H1 (cell line): Measurements from ENCODE around the gene CCDC7. TPM values are rescaled to one million over a fixed set of nuclear protein-coding genes. Genes with fewer than 3 reads are reported as not detected.

ENCODE experiments used
- CTCF ChIA-PET: fragments of 300-600 bp; sonication (Branson Sonifier 250); formaldehyde crosslinking; loops from one replicate; lab custom pipeline; 2021; ENCODE audit not compliant: partially characterized antibody; lab: Charles Lee
- POLR2A ChIA-PET: fragments of 300-600 bp; sonication (Branson Sonifier 250); formaldehyde crosslinking; loops from one replicate; lab custom pipeline; 2021; ENCODE audit warnings: inconsistent platforms; ENCODE audit not compliant: partially characterized antibody; lab: Charles Lee
- DNase-seq, 2 experiments: peaks; one replicate each; pipeline versions ENCODE4 v3.0.0 to v3.0.0-alpha.2; 2010 to 2022; ENCODE audit warnings: low spot score in 2 of 2, low read depth in 1 of 2, mixed read lengths in 1 of 2
- FAIRE-seq: peaks from 2 replicates; lab custom pipeline; 2011; peaks lifted over from hg19 to GRCh38; lab: Jason Lieb, UNC
- H2AFZ ChIP-seq: 2 replicates; pipeline ENCODE4 v1.8.1; 2012; ENCODE audit warnings: low read length, inconsistent platforms
- H2AK5ac ChIP-seq: 2 replicates; pipeline ENCODE4 v1.6.1; 2013; ENCODE audit warnings: low read depth, low read length
- H2BK120ac ChIP-seq: replicated peaks from 2 replicates; pipeline ENCODE3; 2013; ENCODE audit warnings: low read depth, low read length, inconsistent platforms
- H2BK12ac ChIP-seq: 2 replicates; pipeline ENCODE4 v1.6.1; 2013; ENCODE audit warnings: low read depth, low read length
- H2BK15ac ChIP-seq: 2 replicates; pipeline ENCODE4 v1.6.1; 2013; ENCODE audit warnings: low read length
- H2BK20ac ChIP-seq: 2 replicates; pipeline ENCODE4 v1.6.1; 2013; ENCODE audit warnings: low read length
- H2BK5ac ChIP-seq: 2 replicates; pipeline ENCODE4 v1.6.1; 2013; ENCODE audit warnings: low read depth, low read length
- H3K14ac ChIP-seq: 2 replicates; pipeline ENCODE4 v1.6.1; 2013; ENCODE audit warnings: inconsistent platforms; ENCODE audit not compliant: insufficient read length
- H3K18ac ChIP-seq: 2 replicates; pipeline ENCODE4 v1.6.1; 2013; ENCODE audit warnings: low read length; ENCODE audit errors: extremely low read depth
- H3K23ac ChIP-seq: 2 replicates; pipeline ENCODE4 v1.6.1; 2013; ENCODE audit warnings: inconsistent platforms; ENCODE audit not compliant: insufficient read length
- H3K23me2 ChIP-seq: 2 replicates; pipeline ENCODE4 v1.6.1; 2013; ENCODE audit warnings: low read depth, low read length
- H3K27ac ChIP-seq: 2 replicates; pipeline ENCODE4 v1.6.1; 2011; ENCODE audit warnings: low read depth, low read length, inconsistent platforms
- H3K27me3 ChIP-seq, 4 experiments: replicated peaks in 1 of 4; 1 replicate in 1 of 4; 2 replicates in 3 of 4; pipeline versions ENCODE4 v1.6.1 to v1.8.1; 2011 to 2013; ENCODE audit warnings: low read length in 3 of 4, mild to moderate bottlenecking in 3 of 4, inconsistent platforms in 2 of 4, mixed read lengths in 2 of 4, moderate library complexity in 1 of 4; ENCODE audit not compliant: control insufficient read depth in 3 of 4, insufficient read depth in 3 of 4; ENCODE audit errors: extremely low read depth in 1 of 4
- H3K36me3 ChIP-seq, 4 experiments: 2 replicates each; pipeline versions ENCODE4 v1.6.1 to v1.8.1; 2011 to 2013; ENCODE audit warnings: mild to moderate bottlenecking in 4 of 4, low read length in 3 of 4, moderate library complexity in 2 of 4, control low read depth in 1 of 4, inconsistent platforms in 1 of 4; ENCODE audit not compliant: insufficient read depth in 4 of 4, control insufficient read depth in 2 of 4
- H3K4ac ChIP-seq: replicated peaks from 2 replicates; pipeline ENCODE3; 2013; ENCODE audit warnings: low read length, low read depth, mixed read lengths, inconsistent platforms; ENCODE audit not compliant: insufficient read length
- H3K4me1 ChIP-seq, 4 experiments: replicated peaks in 1 of 4; 1 replicate in 1 of 4; 2 replicates in 3 of 4; pipeline versions ENCODE4 v1.6.1 to v1.8.1; 2011 to 2013; ENCODE audit warnings: low read length in 3 of 4, inconsistent platforms in 2 of 4, mixed read lengths in 1 of 4; ENCODE audit not compliant: insufficient read depth in 4 of 4, control insufficient read depth in 3 of 4
- H3K4me2 ChIP-seq, 2 experiments: 2 replicates each; pipeline versions ENCODE4 v1.6.1 to v1.8.1; 2011 to 2013; ENCODE audit warnings: low read depth in 2 of 2, low read length in 2 of 2, control low read depth in 1 of 2, inconsistent platforms in 1 of 2, mild to moderate bottlenecking in 1 of 2; ENCODE audit not compliant: insufficient read depth in 1 of 2
- H3K4me3 ChIP-seq, 4 experiments: fragments of 200-600, 300-600 bp in 1 of 4; sonication (generic), shearing (Covaris generic), sonication (Bioruptor Twin) in 1 of 4; 2 replicates each; pipeline versions ENCODE4 v1.5.1 to v1.8.1; 2011 to 2016; ENCODE audit warnings: low read length in 4 of 4, low read depth in 3 of 4, control low read depth in 2 of 4, inconsistent platforms in 2 of 4, mild to moderate bottlenecking in 2 of 4, mixed read lengths in 1 of 4, moderate library complexity in 1 of 4; ENCODE audit not compliant: insufficient read depth in 2 of 4; ENCODE audit errors: extremely low read depth in 1 of 4
- H3K56ac ChIP-seq: replicated peaks from 2 replicates; pipeline ENCODE3; 2013; ENCODE audit warnings: low read depth, mild to moderate bottlenecking, mixed read lengths, low read length, inconsistent platforms; ENCODE audit not compliant: insufficient read length
- H3K79me1 ChIP-seq: 2 replicates; pipeline ENCODE4 v1.6.1; 2013; ENCODE audit warnings: low read depth, low read length, control low read depth
- H3K79me2 ChIP-seq, 2 experiments: 2 replicates each; pipeline versions ENCODE4 v1.6.1 to v1.8.1; 2012 to 2013; ENCODE audit warnings: low read length in 2 of 2, mild to moderate bottlenecking in 2 of 2, inconsistent platforms in 1 of 2; ENCODE audit not compliant: insufficient read depth in 2 of 2, control insufficient read depth in 1 of 2
- H3K9ac ChIP-seq, 4 experiments: replicated peaks in 1 of 4; 1 replicate in 1 of 4; 2 replicates in 3 of 4; pipeline versions ENCODE4 v1.6.1 to v1.8.1; 2011 to 2013; ENCODE audit warnings: low read depth in 3 of 4, low read length in 3 of 4, control low read depth in 2 of 4, mild to moderate bottlenecking in 2 of 4, moderate library complexity in 2 of 4, inconsistent platforms in 1 of 4; ENCODE audit errors: extremely low read depth in 1 of 4
- H3K9me3 ChIP-seq, 2 experiments: 2 replicates each; pipeline versions ENCODE4 v1.6.1 to v1.8.1; 2012 to 2013; ENCODE audit warnings: mild to moderate bottlenecking in 2 of 2, moderate library complexity in 2 of 2, control low read depth in 1 of 2, inconsistent platforms in 1 of 2, low read depth in 1 of 2, low read length in 1 of 2, mixed read lengths in 1 of 2; ENCODE audit not compliant: insufficient read depth in 2 of 2
- H4K20me1 ChIP-seq, 2 experiments: replicated peaks in 1 of 2; 2 replicates each; pipeline versions ENCODE3 to v1.8.1; 2011 to 2013; ENCODE audit warnings: inconsistent platforms in 2 of 2, low read length in 2 of 2, mild to moderate bottlenecking in 1 of 2; ENCODE audit not compliant: insufficient read depth in 2 of 2, control insufficient read depth in 1 of 2
- H4K5ac ChIP-seq: 2 replicates; pipeline ENCODE4 v1.6.1; 2013; ENCODE audit warnings: low read length, low read depth, mixed read lengths, inconsistent platforms; ENCODE audit not compliant: insufficient read length
- H4K8ac ChIP-seq: 2 replicates; pipeline ENCODE4 v1.8.0; 2013; ENCODE audit warnings: mild to moderate bottlenecking, moderate library complexity, low read length, inconsistent platforms; ENCODE audit not compliant: insufficient read depth; ENCODE audit errors: extremely low read depth
- H4K91ac ChIP-seq: replicated peaks from 2 replicates; pipeline ENCODE3; 2013; ENCODE audit warnings: low read length, mixed read lengths, inconsistent platforms; ENCODE audit not compliant: insufficient read length
- ATF3 ChIP-seq: IDR thresholded peaks from 2 replicates; pipeline ENCODE4 v1.6.1; 2011; ENCODE audit warnings: low read depth, mild to moderate bottlenecking, low read length; ENCODE audit not compliant: insufficient read depth
- BACH1 ChIP-seq: IDR thresholded peaks from 2 replicates; pipeline ENCODE4 v1.6.1; 2012; ENCODE audit warnings: low read length, improper control_type of control experiment
- CEBPB ChIP-seq: IDR thresholded peaks from 2 replicates; pipeline ENCODE4 v1.6.1; 2012; ENCODE audit warnings: low read depth, low read length
- HDAC6 ChIP-seq: IDR thresholded peaks from one replicate; pipeline ENCODE4 v1.7.1; 2012; ENCODE audit warnings: low read depth, mild to moderate bottlenecking, inconsistent platforms, low read length, moderate library complexity
- JUND ChIP-seq: IDR thresholded peaks from 2 replicates; pipeline ENCODE4 v1.6.1; 2011; ENCODE audit warnings: mild to moderate bottlenecking, improper control_type of control experiment, low read length
- ZNF274 ChIP-seq: IDR thresholded peaks from 2 replicates; pipeline ENCODE4 v1.7.0; 2012; ENCODE audit warnings: low read length, borderline replicate concordance; ENCODE audit errors: extremely low read depth
- WGBS, 2 experiments: shearing (Covaris generic) in 1 of 2; methylation state at CpG; one replicate each; pipeline versions ENCODE4 v1.1.6 to v1.1.7; 2013 to 2015; ENCODE audit warnings: low lambda C conversion rate in 2 of 2, mixed read lengths in 2 of 2, inconsistent platforms in 1 of 2, low coverage in 1 of 2, missing lambda C conversion rate in 1 of 2; ENCODE audit not compliant: insufficient replicate concordance in 2 of 2, insufficient coverage in 1 of 2, insufficient read length in 1 of 2; ENCODE audit errors: extremely low coverage in 1 of 2, missing lambda C conversion rate in 1 of 2; 5-methylcytosine and 5-hydroxymethylcytosine counted together
- polyA plus RNA-seq, 7 experiments: library from polyadenylated mRNA; depleted of rRNA in 3 of 7; stranded (reverse) in 5 of 7; unstranded in 2 of 7; fragments of >200 nt in 5 of 7; fragments of 200-250 nt in 2 of 7; gene quantifications; 1 replicate in 5 of 7; 2 replicates in 1 of 7; 4 replicates in 1 of 7; pipeline versions ENCODE4 v1.2.1 to v1.2.3, GENCODE V29; 2011 to 2013; ENCODE audit warnings: missing spikeins in 2 of 7, mixed read lengths in 2 of 7
- total RNA-seq: library from RNA; stranded (reverse); fragmentation: NEBNext Ultra II Directional; extraction: Animal tissue kit (Norgen Biotek cat#: 25700); gene quantifications from 2 replicates; pipeline ENCODE4 v1.2.1, GENCODE V29; 2021
- TF ChIP-seq, protein P1 (sequence below): IDR thresholded peaks from 2 replicates; pipeline ENCODE4 v1.6.1; 2012; ENCODE audit warnings: inconsistent platforms

Gene CCDC7
- total and polyA plus RNA-seq, 2 of the 8 experiments (the other 6 are each of a cell fraction or from before 2014, with no cell fraction given): 0.18 to 0.74 TPM

DNA sequence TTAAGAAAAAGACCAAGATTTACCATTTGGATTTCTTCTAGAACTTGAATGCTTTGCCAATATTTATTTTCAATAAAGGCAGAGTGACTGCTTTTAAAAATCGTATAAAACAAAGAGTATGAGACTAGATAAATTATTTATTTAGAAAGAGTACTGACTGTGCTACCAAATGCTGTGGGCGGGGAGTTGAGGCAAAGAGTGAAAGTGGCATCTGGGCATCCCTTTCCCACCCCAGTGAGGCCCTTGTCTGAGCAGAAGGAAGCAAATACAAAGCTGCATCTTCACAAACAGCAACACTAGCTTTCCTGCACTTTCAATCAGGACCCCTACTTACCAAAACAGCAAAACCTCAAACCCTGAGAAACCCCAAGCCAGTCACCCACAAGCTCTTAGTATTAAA is 477.2 kb downstream of the CCDC7 start:
- Histone ChIP-seq H3K27me3 (peaks cover 0 to 1% (median 0%) of the 10 kb centered on the region in 4 experiments; a peak in 1 of 7 replicates), H2BK120ac (no peak overlapping the region), H3K79me2 (peaks cover 0 to 3% of the 10 kb centered on the region in 2 experiments; a peak in 2 of 4 replicates), H3K4me2 (no peak overlapping the region), H4K8ac (no peak overlapping the region), H3K56ac (no peak overlapping the region), H3K23me2 (no peaks in the 10 kb centered on the region), H3K23ac (no peak overlapping the region), H2BK15ac (no peak overlapping the region), H3K18ac (no peak overlapping the region), H3K14ac (no peak overlapping the region), H3K9ac (no peak overlapping the region), H3K79me1 (peaks cover 2% of the 10 kb centered on the region; the same call in 1 of the 2 replicates), H2BK5ac (no peak overlapping the region), H3K4me3 (no peak overlapping the region), H2AFZ (no peak overlapping the region), H4K5ac (no peak overlapping the region), H4K20me1 (no peaks in the 10 kb centered on the region), H3K9me3 (no peaks in the 10 kb centered on the region), H3K4me1 (no peaks in the 10 kb centered on the region), H2BK12ac (no peak overlapping the region), H3K4ac (no peak overlapping the region), H3K36me3 (peaks cover 19 to 85% (median 64%) of the 10 kb centered on the region in 4 experiments), H4K91ac (no peak overlapping the region), H2AK5ac (no peak overlapping the region), H2BK20ac (no peak overlapping the region), H3K27ac (no peak overlapping the region)
- CTCF ChIA-PET: no interaction called here
- FAIRE-seq: no peak
- TF ChIP-seq BACH1: no peak
- TF ChIP-seq ZNF274: no peak
- no peak for TF ChIP-seq HDAC6
- no peak for TF ChIP-seq CEBPB
- no peak for TF ChIP-seq JUND
- TF ChIP-seq ATF3: no peak
- TF ChIP-seq, protein P1, sequence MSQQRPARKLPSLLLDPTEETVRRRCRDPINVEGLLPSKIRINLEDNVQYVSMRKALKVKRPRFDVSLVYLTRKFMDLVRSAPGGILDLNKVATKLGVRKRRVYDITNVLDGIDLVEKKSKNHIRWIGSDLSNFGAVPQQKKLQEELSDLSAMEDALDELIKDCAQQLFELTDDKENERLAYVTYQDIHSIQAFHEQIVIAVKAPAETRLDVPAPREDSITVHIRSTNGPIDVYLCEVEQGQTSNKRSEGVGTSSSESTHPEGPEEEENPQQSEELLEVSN: no peak
- POLR2A ChIA-PET: no interaction called here
- no peak for DNase-seq
- WGBS, 2 experiments: 85% methylated on average over 2 of the region's 2 CpGs; no CpG with 5 or more reads in 1 of the 2 experiments
